Activated CD8-positive, alpha-beta memory T cell treated with anti-CD3 and anti-CD28 coated beads, Interleukin-2, amount 10 ng/mL, durations not matched to agents 7 days and 5 days (primary cell): Measurements from ENCODE around the gene ARHGEF6. TPM values are rescaled to one million over a fixed set of nuclear protein-coding genes. Genes with fewer than 3 reads are reported as not detected.

Experiments
- total RNA-seq, 2 experiments: library from RNA; stranded (reverse); gene quantifications; one replicate each; pipeline ENCODE4 v1.2.3, GENCODE V29; 2021

ARHGEF6 gene
- total RNA-seq, 2 experiments from 2014 or later = 108 to 126 TPM

Other genes with a start within 250 kb of the ARHGEF6 start
- not detected for gene VGLL1, start 248.7 kb downstream of the ARHGEF6 start, total RNA-seq
- 10 to 100 TPM in 1 of 2 experiments, 1 to 10 TPM in 1; 5.9 to 12.7 TPM for gene CD40LG, start 132.8 kb downstream of the ARHGEF6 start, total RNA-seq
- gene RBMX, start 99.8 kb upstream of the ARHGEF6 start, total RNA-seq = 100 to 1,000 TPM; 247 to 301 TPM